Effector memory CD4-positive, alpha-beta T cell (primary cell): ENCODE data around the gene FAM98C.

Experiments
- DNase-seq, 3 donors: peaks; one replicate each; pipeline ENCODE4 v3.0.0-alpha.2; 2020
- H3K27ac ChIP-seq: 2 replicates; pipeline ENCODE4 v1.7.0; 2013; ENCODE audit warnings: mild to moderate bottlenecking, low read length, moderate library complexity; ENCODE audit not compliant: insufficient read depth, poor library complexity, severe bottlenecking
- H3K27me3 ChIP-seq: replicated peaks from 2 replicates; pipeline ENCODE4 v1.7.0; 2013; ENCODE audit warnings: mild to moderate bottlenecking, low read length; ENCODE audit not compliant: insufficient read depth, control insufficient read depth, poor library complexity, severe bottlenecking
- H3K36me3 ChIP-seq: 2 replicates; pipeline ENCODE4 v1.7.0; 2013; ENCODE audit warnings: mild to moderate bottlenecking, low read length, moderate library complexity; ENCODE audit not compliant: control insufficient read depth, insufficient read depth
- H3K4me1 ChIP-seq: 2 replicates; pipeline ENCODE4 v1.7.0; 2013; ENCODE audit warnings: low read length, mild to moderate bottlenecking; ENCODE audit not compliant: control insufficient read depth, insufficient read depth, poor library complexity, severe bottlenecking
- H3K4me3 ChIP-seq: 2 replicates; pipeline ENCODE4 v1.7.0; 2013; ENCODE audit warnings: low read length, low read depth, mild to moderate bottlenecking; ENCODE audit not compliant: insufficient read depth, poor library complexity, severe bottlenecking
- H3K9me3 ChIP-seq: 2 replicates; pipeline ENCODE4 v1.7.0; 2013; ENCODE audit warnings: mild to moderate bottlenecking, low read length, moderate library complexity; ENCODE audit not compliant: control insufficient read depth
- total RNA-seq, 3 donors: gene quantifications; one replicate each; lab custom pipeline; 2026; lab: John Stamatoyannopoulos, UW

FAM98C gene
- 17.8 to 25.6 (median 19.9) reads per million in 3 donors for total RNA-seq

DNA sequence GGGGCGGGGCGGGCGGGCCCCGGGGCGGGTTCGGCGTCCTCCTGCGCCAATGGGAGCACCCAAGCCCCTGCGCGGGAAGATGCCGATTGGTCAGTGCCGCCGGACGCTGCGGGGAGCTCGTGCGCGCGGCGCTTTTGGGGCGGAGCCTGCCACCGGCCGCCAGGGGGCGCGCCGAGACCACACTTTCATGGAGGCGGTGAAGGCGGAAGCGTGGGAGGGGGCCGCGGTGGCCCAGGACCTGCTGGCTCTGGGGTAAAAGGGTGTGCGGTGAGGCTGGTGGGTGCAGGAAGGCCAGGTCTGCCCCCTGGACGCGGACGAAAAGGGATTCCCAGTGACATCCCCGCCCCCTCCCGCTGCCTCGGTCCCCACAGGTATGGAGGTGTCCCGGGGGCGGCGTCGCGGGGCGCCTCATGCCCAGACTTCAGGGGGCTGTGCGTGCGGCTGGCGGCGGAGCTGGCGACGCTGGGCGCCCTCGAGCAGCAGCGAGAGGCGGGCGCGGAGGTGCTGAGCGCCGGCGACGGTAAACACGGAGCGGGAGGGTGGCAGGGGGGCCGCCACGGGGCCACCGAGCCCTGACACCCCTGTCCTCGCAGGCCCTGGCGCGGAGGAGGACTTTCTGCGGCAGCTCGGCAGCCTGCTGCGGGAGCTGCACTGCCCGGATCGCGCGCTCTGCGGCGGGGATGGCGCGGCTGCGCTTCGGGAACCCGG is at the start of gene FAM98C:
TSS of gene FAM98C (plus strand) at position 127 of the 708 bp plus-strand sequence. CDS start at position 188, 61 bp downstream.
- DNase-seq: peak; percentile 95 to 98 (median 97)
- Histone ChIP-seq H3K27ac (peak within 1 kb of the TSS; percentile 72), H3K4me1 (peaks cover 4% of the 10 kb centered on the region), H3K4me3 (peak within 1 kb of the TSS; percentile 72), H3K27me3 (no peaks in the 10 kb centered on the region), H3K36me3 (no peaks in the 10 kb centered on the region), H3K9me3 (no peaks in the 10 kb centered on the region)

DNA sequence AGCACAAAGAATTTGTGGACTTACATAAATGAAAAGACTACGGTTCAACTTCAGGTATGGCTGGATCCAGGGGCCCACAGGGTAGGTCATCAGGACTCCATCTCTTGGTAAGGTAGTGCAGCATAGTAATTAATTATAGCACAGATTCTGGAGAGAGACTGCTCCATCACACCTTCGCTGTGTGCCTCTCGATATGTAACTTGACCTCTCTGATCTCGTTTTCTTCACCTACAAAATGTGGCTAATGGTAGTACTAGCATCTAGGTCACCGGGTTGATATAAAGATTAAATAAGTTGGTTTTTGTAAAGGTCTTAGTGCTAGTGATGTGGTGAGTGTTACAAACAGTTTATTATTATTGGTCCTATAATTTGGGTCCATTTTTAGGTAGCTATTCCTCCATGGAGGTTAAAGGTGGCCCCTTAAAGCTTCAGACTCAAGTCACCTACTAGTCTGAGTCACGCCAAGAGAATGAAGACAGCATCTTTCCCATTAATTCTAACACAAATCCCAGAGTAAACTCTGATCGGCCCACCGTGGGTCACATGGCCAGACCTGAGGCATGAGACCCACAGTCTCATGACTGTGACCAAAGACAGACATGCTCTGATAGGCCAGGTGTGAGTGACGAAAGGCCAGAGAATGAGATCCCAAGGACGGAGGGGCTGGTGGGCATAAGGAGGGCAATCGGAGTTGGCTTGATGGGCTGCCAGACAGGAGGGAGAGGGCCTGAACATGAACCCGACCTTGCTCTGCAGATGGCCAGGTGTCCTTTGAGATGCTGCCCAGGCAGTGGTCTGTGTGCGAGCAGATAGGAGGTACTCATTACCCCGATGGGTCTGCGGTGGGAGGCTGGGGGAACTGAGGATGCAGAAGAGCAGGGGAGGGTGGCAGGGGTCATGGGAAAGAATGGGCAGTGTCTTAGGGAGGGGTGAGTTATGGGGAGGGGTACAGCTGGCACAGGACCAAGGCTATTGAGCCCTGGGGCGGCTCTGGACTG is 46.9 kb upstream of the FAM98C start:
- Histone ChIP-seq H3K27ac (no peak overlapping the region), H3K27me3 (no peaks in the 10 kb centered on the region), H3K4me1 (no peaks in the 10 kb centered on the region), H3K4me3 (no peak overlapping the region), H3K36me3 (no peaks in the 10 kb centered on the region), H3K9me3 (no peaks in the 10 kb centered on the region)
- DNase-seq: no peak

DNA sequence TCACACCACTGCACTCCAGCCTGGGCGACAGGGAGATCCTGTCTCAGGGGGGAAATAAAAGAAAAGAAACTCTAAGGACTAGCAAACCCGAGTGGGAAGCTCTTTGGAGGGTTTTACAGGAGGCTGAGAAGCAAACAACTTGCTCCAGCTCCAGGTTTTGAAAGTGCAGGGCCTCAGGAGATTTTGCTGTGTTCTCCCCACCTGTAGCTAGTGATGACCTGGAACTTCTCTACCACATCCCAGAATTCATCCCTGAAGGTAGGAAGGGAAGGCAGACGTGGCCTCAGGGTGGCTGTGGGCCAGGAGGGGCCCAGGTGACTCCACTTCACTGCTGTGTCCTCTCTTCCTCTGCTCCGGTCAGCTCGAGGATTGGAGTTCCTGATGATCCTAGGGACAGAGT is 44.8 kb upstream of the FAM98C start:
- H3K27ac ChIP-seq: no peak overlapping the region
- peaks cover 14% of the 10 kb centered on the region for H3K4me1 ChIP-seq
- H3K4me3 ChIP-seq: no peak overlapping the region
- no peaks in the 10 kb centered on the region for H3K27me3 ChIP-seq
- no peaks in the 10 kb centered on the region for H3K9me3 ChIP-seq
- H3K36me3 ChIP-seq: no peaks in the 10 kb centered on the region
- no peak for DNase-seq

DNA sequence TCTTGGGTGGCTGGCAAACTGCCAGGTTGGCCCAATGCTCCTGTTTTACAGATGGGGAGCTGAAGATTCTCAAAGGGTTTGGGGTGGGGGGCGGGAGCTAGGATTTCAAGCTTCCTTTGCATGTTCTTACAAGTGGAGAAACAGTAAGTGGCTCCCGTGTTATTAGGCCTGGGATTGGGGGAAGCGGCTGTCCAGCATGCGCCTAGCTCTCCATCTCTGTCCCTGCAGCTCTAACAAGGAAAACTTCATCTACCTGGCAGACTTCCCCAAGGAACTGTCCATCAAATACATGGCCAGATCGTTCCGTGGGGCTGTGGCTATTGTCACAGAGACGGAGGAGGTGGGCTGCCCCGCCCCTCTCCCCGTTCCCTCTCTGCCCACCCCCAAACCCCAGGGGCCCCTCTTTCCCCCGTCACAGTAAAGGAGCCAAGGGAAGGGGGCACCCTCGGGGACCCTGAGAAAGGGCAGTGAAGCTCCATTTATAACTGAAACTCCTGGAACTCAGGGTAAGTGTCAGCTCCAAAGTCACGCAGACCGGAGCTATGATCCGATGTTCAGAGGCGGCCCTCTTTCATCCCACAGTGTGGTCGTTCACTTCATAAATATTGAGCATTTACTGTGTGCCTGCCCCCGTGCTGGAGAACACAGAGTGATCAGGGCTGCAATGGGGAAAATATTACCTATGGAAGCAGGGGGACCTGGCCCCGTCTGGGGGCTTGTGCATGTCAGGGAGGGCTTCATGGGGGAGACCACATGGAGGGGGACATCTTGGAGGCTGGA is 43.5 kb upstream of the FAM98C start:
- H3K4me1 ChIP-seq: peaks cover 15% of the 10 kb centered on the region
- no peaks in the 10 kb centered on the region for H3K36me3 ChIP-seq
- no peak overlapping the region for H3K27ac ChIP-seq
- no peaks in the 10 kb centered on the region for H3K27me3 ChIP-seq
- H3K4me3 ChIP-seq: no peak overlapping the region
- no peaks in the 10 kb centered on the region for H3K9me3 ChIP-seq
- no peak for DNase-seq

DNA sequence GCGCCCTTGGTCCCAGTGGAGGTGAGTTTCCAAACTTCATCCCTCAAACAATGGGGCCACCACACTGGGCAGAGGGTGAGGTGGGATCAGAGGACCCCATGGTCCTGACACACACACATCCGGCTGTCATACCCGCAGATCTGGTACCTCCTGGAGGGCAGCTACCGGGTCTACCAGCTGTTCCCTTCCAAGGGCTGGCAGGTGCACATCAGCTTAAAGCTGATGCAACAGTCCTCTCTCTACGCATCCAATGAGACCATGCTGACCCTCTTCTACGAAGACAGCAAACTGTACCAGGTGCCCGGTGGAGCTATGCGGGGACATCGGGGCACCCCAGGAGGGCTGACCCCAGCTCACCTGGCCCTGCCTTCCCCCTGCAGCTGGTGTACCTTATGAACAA is 42.5 kb upstream of the FAM98C start:
- no peak for DNase-seq
- no peaks in the 10 kb centered on the region for H3K27me3 ChIP-seq
- H3K36me3 ChIP-seq: no peaks in the 10 kb centered on the region

DNA sequence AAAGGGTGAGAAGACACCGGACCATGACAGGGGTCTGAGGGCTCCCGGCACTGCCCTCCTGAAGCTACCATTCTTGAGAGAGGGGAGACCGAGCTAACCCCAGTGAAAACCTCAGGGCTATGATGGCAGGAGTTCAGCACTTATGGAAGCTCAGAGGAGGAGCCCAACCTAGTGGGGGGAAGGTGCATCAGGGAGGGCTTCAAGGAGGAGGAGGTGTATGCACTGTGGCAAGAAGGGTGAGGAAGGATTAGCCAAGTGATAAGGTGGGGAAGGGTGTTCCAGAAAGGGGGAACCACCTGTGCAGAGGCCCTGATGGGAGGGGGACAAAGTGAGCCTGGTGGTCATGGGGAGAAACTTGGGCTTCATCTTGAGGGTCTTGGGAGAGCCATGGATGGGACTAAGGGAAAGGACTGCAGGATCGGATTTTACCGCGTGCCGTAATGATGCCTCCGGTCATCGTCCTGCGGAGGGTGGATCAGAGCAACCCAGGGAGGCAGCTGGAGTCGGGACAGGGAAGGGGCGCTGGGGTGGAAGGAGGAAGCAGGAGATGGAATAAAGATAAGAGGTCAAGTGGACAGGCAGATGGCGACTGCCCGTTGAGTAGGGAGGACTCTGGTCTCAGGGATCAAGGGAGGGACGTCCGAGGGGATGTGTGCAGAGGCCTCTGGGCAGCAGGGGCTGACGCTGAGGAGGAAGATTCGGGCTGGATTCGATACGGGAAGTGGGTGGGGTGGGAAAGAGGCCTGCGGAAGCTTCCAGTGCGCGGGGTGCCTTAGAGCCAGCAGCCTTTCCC is 41.9 kb upstream of the FAM98C start:
- Histone ChIP-seq H3K27me3 (no peaks in the 10 kb centered on the region), H3K27ac (no peak overlapping the region), H3K36me3 (no peaks in the 10 kb centered on the region), H3K9me3 (no peaks in the 10 kb centered on the region), H3K4me3 (peak overlapping the region; percentile 70), H3K4me1 (peaks cover 15% of the 10 kb centered on the region)
- no peak for DNase-seq

More for the DNA sequence above, 42.5 kb upstream of the FAM98C start:
- Histone ChIP-seq H3K9me3 (no peaks in the 10 kb centered on the region), H3K27ac (no peak overlapping the region), H3K4me3 (no peak overlapping the region), H3K4me1 (peaks cover 15% of the 10 kb centered on the region)

DNA sequence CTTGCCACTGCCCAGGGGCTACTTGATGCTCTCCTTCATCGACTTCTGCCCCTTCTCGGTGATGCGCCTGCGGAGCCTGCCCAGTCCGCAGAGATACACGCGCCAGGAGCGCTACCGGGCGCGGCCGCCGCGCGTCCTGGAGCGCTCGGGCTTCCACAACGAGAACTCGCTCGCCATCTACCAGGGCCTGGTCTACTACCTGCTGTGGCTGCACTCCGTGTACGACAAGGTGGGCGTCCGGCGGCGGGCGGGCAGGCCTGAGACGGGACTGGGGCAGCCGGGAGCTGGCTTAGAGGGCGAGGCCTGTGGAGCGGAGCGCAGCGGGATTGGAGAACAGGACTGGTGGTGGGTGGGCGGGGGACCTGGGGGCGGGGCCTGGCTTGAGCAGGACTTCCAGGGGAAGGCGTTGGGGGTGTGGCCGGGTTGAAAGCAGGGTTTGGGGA is 41.2 kb upstream of the FAM98C start:
- DNase-seq: peak; percentile 42 to 54 (median 45)
- Histone ChIP-seq H3K4me1 (peaks cover 15% of the 10 kb centered on the region), H3K9me3 (no peaks in the 10 kb centered on the region), H3K36me3 (no peaks in the 10 kb centered on the region), H3K27me3 (no peaks in the 10 kb centered on the region), H3K27ac (no peak overlapping the region), H3K4me3 (peak overlapping the region; percentile 70)

DNA sequence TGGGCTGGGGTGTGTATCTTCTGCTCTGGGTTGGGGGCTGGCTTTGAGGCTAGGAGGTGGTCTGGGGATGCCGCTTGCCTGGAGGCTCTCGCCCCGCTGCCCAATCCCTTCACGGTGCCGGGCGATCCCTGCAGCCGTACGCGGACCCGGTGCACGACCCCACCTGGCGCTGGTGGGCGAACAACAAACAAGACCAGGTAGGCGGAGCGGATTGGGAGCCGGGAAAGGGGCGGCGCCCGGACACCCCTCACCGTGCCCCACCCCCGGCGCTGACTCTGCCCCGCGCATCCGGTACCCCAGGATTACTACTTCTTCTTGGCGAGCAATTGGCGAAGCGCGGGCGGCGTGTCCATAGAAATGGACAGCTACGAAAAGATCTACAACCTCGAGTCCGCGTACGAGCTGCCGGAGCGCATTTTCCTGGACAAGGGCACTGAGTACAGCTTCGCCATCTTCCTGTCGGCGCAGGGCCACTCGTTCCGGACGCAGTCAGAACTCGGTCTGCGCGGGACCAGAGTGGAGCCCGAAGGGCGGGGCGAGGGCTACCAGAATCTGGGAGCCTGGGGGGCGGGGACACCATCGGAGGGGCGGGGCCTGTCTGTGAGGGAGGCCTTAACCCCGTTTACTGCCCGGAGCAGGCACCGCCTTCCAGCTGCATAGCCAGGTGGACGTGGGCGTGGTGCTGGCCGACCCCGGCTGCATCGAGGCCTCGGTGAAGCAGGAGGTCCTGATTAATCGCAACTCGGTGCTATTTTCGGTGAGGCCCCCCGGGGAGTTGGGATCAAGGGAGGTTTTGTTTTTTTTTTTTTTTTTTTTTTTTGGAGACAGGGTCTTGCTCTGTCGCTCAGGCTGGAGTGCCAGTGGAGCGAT is 40.6 kb upstream of the FAM98C start:
- DNase-seq: peak; percentile 54 to 71 (median 54)
- Histone ChIP-seq H3K4me1 (peaks cover 15% of the 10 kb centered on the region), H3K27me3 (no peaks in the 10 kb centered on the region), H3K4me3 (peak overlapping the region; percentile 70), H3K36me3 (no peaks in the 10 kb centered on the region), H3K27ac (no peak overlapping the region), H3K9me3 (no peaks in the 10 kb centered on the region)
